Peyer's patch (tissue), 4 donors: ENCODE results near the gene GBP1.

Source experiments
- CTCF ChIP-seq, 6 experiments: fragments of 450-650 bp in 4 of 6; fragments of 200-600 bp in 2 of 6; sonication (generic) in 1 of 6; IDR thresholded peaks; one replicate each; pipeline ENCODE4 v1.5.1; 2017 to 2019; ENCODE audit warnings: antibody characterized with exemption in 6 of 6, mild to moderate bottlenecking in 3 of 6, moderate library complexity in 1 of 6
- POLR2A ChIP-seq, 2 donors: fragments of 450-650 bp; IDR thresholded peaks; one replicate each; pipeline ENCODE4 v1.5.1; 2017; ENCODE audit warnings: antibody characterized with exemption in 2 of 2, mild to moderate bottlenecking in 2 of 2, moderate library complexity in 2 of 2

DNA sequence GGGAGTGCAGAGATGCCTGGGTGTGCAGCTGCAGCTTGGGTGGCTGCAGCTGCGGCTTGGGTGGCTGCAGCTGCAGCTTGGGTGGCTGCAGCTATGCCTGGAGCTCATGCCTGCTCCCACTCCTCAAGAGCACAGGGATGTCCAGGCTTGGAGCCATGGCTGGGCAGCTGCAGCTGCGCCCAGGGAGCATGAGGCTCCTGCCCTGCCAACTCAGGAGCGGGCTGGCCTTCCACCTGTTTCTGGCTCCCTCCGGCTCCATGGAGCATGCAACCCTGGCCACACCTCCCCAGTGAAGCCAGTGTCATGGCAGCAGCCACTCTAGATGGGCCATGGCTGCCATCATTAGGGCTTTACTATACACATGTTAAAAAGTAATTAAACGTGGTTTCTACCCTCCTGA, 21.1 kb downstream of the GBP1 start:
- no peak for TF ChIP-seq POLR2A (IDR thresholded peaks at IDR 0.05)
- no peak for TF ChIP-seq CTCF (IDR thresholded peaks at IDR 0.05)
